BLaER1 (cell line): ENCODE results near the gene EGFLAM.

Experiments used
- H3K27ac ChIP-seq: shearing (Covaris generic); formaldehyde crosslinking; 2 replicates; pipeline ENCODE4 v1.8.1; 2022
- H3K27me3 ChIP-seq: shearing (Covaris generic); formaldehyde crosslinking; 2 replicates; pipeline ENCODE4 v1.8.1; 2022
- H3K36me3 ChIP-seq: shearing (Covaris generic); formaldehyde crosslinking; 2 replicates; pipeline ENCODE4 v1.8.1; 2022
- H3K4me1 ChIP-seq: shearing (Covaris generic); formaldehyde crosslinking; 2 replicates; pipeline ENCODE4 v1.8.1; 2022
- H3K4me2 ChIP-seq: shearing (Covaris generic); formaldehyde crosslinking; 2 replicates; pipeline ENCODE4 v1.8.1; 2022
- H3K4me3 ChIP-seq: shearing (Covaris generic); formaldehyde crosslinking; 2 replicates; pipeline ENCODE4 v1.8.1; 2022
- H3K9ac ChIP-seq: shearing (Covaris generic); formaldehyde crosslinking; 2 replicates; pipeline ENCODE4 v1.8.1; 2022
- H3K9me3 ChIP-seq: shearing (Covaris generic); formaldehyde crosslinking; 2 replicates; pipeline ENCODE4 v1.8.1; 2022
- H4K20me1 ChIP-seq: shearing (Covaris generic); formaldehyde crosslinking; 2 replicates; pipeline ENCODE4 v1.8.1; 2022
- Cebpa-rat ChIP-seq: shearing (Covaris generic); IDR thresholded peaks from 2 replicates; pipeline ENCODE4 v1.8.1; 2022

The EGFLAM gene

DNA sequence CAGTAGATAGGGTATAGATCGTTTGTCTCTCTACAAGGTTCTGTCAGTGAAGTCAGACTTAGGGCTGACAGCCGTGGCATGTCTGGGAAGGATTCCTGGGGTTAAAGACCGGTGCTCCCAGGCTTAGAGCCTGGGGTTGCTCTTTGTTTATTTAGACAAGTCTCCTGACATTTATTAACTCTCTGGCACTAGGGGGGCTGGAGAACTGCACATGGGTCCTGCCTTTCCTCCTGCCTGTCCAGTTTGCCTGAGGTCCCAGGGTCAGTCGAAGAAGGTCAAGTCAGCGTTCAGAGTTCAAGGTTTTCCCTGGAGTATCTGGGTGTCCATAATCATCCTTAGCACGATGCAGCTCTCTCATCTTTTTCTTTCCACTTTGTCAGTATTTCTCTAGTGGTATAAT, 5.6 kb downstream of the EGFLAM start:
- no peak overlapping the region for H3K4me2 ChIP-seq
- H3K9ac ChIP-seq = no peak overlapping the region
- H3K36me3 ChIP-seq = no peaks in the 10 kb centered on the region
- no peaks in the 10 kb centered on the region for H3K4me1 ChIP-seq
- no peak overlapping the region for H3K27ac ChIP-seq
- H3K9me3 ChIP-seq = 0 out of 2 replicates have a peak, but pooled peaks cover 3% of the 10 kb centered on the region
- no peak for TF ChIP-seq Cebpa-rat
- peaks cover 19% of the 10 kb centered on the region for H3K27me3 ChIP-seq
- no peak overlapping the region for H3K4me3 ChIP-seq
- no peaks in the 10 kb centered on the region for H4K20me1 ChIP-seq

DNA sequence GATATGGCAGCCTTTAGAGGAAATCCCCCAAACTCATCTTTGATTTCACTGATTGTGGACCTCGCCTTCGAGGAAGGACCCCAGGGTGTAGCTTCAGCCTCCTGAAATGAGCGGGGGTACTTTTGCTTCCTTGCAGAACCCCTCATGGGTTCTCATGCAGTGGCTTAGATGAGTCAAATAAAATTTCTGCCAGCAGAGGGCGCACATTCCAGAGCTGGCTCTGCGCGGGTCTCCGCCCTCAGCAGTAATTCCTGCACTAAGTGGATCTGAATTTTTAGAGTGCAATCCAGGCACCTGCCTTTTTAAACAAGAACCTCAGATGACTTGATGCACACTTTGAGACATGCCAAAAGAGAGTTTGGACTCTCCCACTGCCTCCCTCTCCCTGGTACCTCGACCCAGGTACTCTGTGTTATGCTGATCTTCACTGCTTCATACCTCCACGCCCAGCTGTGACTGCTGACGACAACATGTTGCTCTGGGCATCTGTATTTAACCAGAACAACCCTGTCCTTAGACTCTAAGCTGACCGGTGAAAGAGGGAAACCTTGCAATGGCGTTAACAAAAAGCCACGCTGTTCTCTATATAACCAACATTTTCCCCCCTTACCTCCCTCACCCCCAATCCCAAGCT, 7.3 kb downstream of the EGFLAM start:
- Histone ChIP-seq H3K27me3 (peaks cover 2% of the 10 kb centered on the region; the same call in 1 of the 2 replicates), H3K4me2 (no peak overlapping the region), H3K4me3 (no peak overlapping the region), H3K36me3 (no peaks in the 10 kb centered on the region), H3K27ac (no peak overlapping the region), H3K9ac (no peak overlapping the region), H3K4me1 (no peaks in the 10 kb centered on the region), H3K9me3 (no peaks in the 10 kb centered on the region), H4K20me1 (no peaks in the 10 kb centered on the region)
- TF ChIP-seq Cebpa-rat = no peak

DNA sequence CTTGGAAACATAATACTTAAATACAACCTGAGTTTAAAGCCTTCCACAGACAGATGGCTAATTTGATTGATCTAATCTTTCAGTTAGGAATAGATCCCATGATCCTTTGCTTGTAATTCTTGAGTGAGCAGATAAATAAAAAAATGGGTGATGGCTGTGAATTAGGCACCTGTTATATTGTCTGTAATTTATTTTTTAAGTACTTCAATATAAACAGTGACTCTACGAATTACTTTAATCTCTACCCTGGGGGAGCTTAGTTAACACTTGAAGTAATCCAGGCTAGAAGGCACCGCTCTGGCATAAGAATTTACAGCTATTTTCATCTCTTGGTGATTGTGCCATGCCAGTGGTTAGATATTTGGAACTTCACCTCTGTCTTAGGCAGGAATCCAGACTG, 9.0 kb downstream of the EGFLAM start:
- no peak overlapping the region for H3K27ac ChIP-seq
- TF ChIP-seq Cebpa-rat = no peak
- H3K27me3 ChIP-seq = no peaks in the 10 kb centered on the region
- H3K4me2 ChIP-seq = no peak overlapping the region
- H3K36me3 ChIP-seq = no peaks in the 10 kb centered on the region
- no peaks in the 10 kb centered on the region for H3K9me3 ChIP-seq
- no peaks in the 10 kb centered on the region for H4K20me1 ChIP-seq
- H3K9ac ChIP-seq = no peak overlapping the region
- no peaks in the 10 kb centered on the region for H3K4me1 ChIP-seq
- H3K4me3 ChIP-seq = no peak overlapping the region

DNA sequence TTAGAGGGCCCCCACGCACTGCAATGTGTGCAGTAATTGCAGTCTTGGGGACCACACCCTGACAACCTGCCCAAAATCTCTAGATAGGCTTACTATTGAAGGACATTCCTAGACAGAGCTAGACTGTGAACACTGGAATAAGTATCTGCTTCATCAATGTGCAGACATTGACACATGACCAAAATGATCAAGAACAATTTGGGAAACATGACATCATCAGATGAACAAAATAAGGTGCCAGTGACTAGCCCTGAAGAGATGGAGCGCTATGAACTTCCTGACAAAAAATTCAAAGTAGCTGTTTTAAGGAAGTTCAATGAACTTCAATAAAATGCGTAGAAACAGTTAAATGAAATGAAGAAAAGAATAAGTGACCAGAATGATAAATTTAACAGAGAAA, 15.3 kb downstream of the EGFLAM start:
- H3K27ac ChIP-seq = no peak overlapping the region
- TF ChIP-seq Cebpa-rat = no peak

DNA sequence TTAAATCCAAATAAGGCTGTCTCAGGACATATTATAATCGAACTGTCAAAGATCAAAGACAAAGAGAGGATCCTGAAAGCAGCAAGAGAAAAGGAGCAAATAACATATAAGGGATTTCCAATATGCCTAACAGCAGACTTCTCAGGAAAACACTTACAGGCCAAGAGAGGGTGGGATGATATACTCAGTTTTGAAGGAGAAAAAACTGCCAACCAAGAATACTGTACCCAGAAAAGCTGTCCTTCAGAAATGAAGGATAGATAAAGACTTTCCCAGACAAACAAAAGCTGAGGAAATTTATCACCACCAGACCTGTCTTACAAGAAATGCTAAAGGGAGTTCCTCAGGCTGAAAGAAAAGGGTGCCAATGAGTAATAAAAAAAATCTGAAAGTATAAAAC, 16.0 kb downstream of the EGFLAM start:
- TF ChIP-seq Cebpa-rat = no peak
- Histone ChIP-seq H3K27me3 (no peaks in the 10 kb centered on the region), H3K4me2 (no peak overlapping the region), H4K20me1 (no peaks in the 10 kb centered on the region), H3K4me1 (no peaks in the 10 kb centered on the region), H3K36me3 (no peaks in the 10 kb centered on the region), H3K9ac (no peak overlapping the region), H3K9me3 (peaks cover 19% of the 10 kb centered on the region), H3K27ac (no peak overlapping the region), H3K4me3 (no peak overlapping the region)

More for the DNA sequence above, 15.3 kb downstream of the EGFLAM start:
- no peaks in the 10 kb centered on the region for H4K20me1 ChIP-seq
- H3K36me3 ChIP-seq = no peaks in the 10 kb centered on the region
- no peaks in the 10 kb centered on the region for H3K27me3 ChIP-seq
- no peak overlapping the region for H3K9ac ChIP-seq
- H3K4me2 ChIP-seq = no peak overlapping the region
- H3K4me3 ChIP-seq = no peak overlapping the region
- peaks cover 19% of the 10 kb centered on the region for H3K9me3 ChIP-seq
- no peaks in the 10 kb centered on the region for H3K4me1 ChIP-seq

DNA sequence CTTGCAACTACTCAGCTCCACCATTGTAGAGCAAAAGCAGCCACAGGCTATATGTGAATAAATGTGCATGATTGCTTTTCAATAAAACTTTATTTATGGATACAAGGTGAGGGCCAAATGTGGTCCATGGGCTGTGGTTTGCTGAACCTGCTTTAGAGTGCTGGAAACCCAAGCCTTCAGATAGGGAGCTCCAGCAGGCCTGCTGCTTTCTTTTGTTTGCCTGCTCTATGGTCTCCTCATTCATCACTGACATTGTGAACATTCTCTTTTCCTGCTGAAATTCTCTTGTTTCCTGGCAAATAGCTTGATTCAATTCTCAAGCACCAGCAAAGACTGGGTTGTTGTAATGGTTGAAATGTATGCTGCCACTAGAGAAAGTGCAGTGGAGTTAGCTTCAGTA, 26.0 kb downstream of the EGFLAM start:
- no peak overlapping the region for H3K9ac ChIP-seq
- H3K36me3 ChIP-seq = no peaks in the 10 kb centered on the region
- H3K27ac ChIP-seq = no peak overlapping the region
- H3K9me3 ChIP-seq = no peaks in the 10 kb centered on the region
- H3K4me1 ChIP-seq = no peaks in the 10 kb centered on the region
- no peaks in the 10 kb centered on the region for H4K20me1 ChIP-seq
- H3K27me3 ChIP-seq = no peaks in the 10 kb centered on the region
- no peak overlapping the region for H3K4me3 ChIP-seq
- TF ChIP-seq Cebpa-rat = no peak
- no peak overlapping the region for H3K4me2 ChIP-seq

DNA sequence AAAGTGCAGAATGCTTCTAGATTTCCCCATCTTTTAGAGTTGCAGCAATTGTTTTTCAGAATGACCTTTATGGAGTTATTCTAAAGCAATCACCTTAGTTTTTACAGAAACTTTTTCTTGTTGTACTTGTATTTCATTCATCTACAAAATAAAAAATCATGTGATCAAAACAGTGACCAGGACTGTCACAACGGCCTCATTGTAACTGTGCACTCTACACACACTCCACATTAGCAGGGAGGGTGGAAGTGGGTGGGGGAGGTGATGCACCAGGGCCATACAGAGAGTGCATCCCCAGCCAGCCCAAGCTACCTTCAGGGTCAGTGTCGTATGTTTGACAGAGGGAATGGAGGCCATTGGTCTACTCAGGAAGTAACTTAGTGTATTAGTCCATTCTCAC, 26.9 kb downstream of the EGFLAM start:
- H3K4me1 ChIP-seq = no peaks in the 10 kb centered on the region
- no peaks in the 10 kb centered on the region for H3K27me3 ChIP-seq
- no peak for TF ChIP-seq Cebpa-rat
- no peak overlapping the region for H3K4me3 ChIP-seq
- H3K4me2 ChIP-seq = no peak overlapping the region
- H3K9ac ChIP-seq = no peak overlapping the region
- H4K20me1 ChIP-seq = no peaks in the 10 kb centered on the region
- no peak overlapping the region for H3K27ac ChIP-seq
- H3K9me3 ChIP-seq = no peaks in the 10 kb centered on the region
- no peaks in the 10 kb centered on the region for H3K36me3 ChIP-seq

DNA sequence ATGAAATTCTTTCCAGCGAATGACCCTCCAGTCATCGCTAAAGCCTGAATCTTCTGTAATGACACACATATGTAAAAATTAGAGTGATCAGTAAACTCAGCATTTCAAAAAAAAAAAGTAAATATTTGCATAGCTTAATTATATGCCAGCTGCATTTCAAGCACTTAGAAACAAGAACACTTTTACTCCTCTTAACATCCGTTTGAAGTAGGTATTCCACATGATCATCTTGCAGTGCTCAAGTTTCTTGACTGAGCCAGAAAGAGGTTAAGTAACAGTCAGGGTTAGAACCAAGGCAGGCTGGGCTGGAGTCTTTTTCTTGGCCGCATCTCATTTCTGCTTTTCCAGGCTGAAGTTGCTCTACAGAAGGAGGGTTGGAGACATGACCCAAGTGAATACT, 27.6 kb downstream of the EGFLAM start:
- Histone ChIP-seq H3K36me3 (no peaks in the 10 kb centered on the region), H3K9me3 (no peaks in the 10 kb centered on the region), H3K4me2 (no peak overlapping the region), H4K20me1 (no peaks in the 10 kb centered on the region), H3K4me1 (no peaks in the 10 kb centered on the region), H3K27ac (no peak overlapping the region), H3K9ac (no peak overlapping the region), H3K27me3 (no peaks in the 10 kb centered on the region), H3K4me3 (no peak overlapping the region)
- no peak for TF ChIP-seq Cebpa-rat

DNA sequence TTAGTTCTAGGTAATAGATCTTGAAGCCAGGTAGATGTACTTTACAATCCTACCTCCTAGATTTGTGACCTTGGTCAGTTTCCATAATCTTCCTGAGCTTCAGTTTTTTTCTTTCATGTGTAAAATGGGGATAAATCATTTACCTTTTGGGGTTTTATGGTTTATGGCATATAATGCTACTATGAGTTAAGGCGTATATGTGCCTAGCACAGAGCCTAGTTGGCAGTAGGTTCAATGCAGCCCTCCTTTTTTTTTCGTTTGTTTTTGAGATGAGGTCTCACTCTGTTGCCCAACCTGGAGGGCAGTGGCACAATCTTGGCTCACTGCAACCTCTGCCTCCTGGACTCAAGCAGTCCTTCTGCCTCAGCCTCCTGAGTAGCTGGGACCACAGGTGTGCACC, 28.8 kb downstream of the EGFLAM start:
- Histone ChIP-seq H3K4me2 (no peak overlapping the region), H3K36me3 (no peaks in the 10 kb centered on the region), H4K20me1 (no peaks in the 10 kb centered on the region), H3K27ac (no peak overlapping the region), H3K27me3 (no peaks in the 10 kb centered on the region), H3K9me3 (no peaks in the 10 kb centered on the region), H3K4me3 (no peak overlapping the region), H3K9ac (no peak overlapping the region), H3K4me1 (no peaks in the 10 kb centered on the region)
- TF ChIP-seq Cebpa-rat = no peak

DNA sequence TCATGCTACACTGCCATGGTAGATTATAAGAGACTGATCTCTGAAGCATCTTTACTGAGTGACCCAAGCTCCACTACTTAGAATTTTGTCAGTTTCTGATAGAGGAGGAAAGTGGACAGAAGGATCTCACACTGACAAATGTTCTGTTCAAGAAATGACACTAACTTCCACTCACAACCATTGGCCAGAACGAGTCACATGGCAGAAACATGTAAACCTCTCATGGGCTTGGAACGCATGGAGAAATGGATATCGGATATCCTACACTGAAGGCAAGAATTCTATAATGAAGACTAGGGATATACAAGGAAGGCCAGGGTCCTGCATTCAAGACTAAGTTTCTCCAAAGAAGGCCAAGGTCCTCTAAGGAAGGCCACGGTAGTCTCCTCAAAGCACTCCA, 31.1 kb downstream of the EGFLAM start:
- Histone ChIP-seq H3K4me2 (no peak overlapping the region), H4K20me1 (no peaks in the 10 kb centered on the region), H3K9ac (no peak overlapping the region), H3K27ac (no peak overlapping the region), H3K4me3 (no peak overlapping the region), H3K9me3 (no peaks in the 10 kb centered on the region), H3K4me1 (no peaks in the 10 kb centered on the region), H3K36me3 (no peaks in the 10 kb centered on the region), H3K27me3 (no peaks in the 10 kb centered on the region)
- TF ChIP-seq Cebpa-rat = no peak
